ENCODE measurements around the gene PALLD.

PALLD gene

DNA sequence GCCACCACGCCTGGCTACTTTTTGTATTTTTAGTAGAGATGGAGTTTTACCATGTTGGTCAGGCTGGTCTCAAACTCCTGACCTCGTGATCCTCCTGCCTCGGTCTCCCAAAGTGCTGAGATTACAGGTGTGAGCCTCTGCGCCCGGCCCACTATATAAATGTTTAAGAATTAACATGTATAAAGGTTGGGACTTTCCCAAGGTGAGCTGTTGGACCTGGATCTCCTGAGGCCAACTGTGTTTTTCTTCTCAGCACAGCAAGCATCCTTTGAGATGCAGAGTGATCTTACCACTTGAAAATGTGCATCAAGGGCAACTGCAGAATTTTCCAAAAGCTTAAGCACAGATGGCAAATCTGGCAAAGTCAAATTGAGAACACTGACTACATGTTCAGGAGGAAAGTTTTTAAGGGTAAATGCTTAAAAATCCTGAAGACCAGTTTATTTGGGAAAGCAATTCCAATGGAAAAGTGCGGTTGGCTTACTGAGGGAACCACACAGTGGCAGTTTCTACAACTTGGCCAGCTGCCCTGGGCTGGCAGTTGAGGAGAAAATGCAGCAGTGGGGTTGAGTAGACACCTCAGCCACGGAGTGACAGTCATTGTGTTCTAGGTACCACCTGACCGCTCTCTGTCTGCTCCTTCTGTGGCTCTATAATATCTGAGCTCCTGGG is 344.3 kb downstream of the PALLD start:
- DNase-seq: no peak

GRCh38 chr4:168841672-168842019 is 344.8 kb downstream of the PALLD start:
- DNase-seq: no peak

GRCh38 chr4:168842186-168842585 is 345.3 kb downstream of the PALLD start:
- DNase-seq: no peak

- DNase-seq: no peak
Observed at GRCh38 chr4:168843635-168844034, 346.8 kb downstream of the PALLD start.

GRCh38 chr4:168844353-168845049 is 347.6 kb downstream of the PALLD start:
- no peak for DNase-seq

DNA sequence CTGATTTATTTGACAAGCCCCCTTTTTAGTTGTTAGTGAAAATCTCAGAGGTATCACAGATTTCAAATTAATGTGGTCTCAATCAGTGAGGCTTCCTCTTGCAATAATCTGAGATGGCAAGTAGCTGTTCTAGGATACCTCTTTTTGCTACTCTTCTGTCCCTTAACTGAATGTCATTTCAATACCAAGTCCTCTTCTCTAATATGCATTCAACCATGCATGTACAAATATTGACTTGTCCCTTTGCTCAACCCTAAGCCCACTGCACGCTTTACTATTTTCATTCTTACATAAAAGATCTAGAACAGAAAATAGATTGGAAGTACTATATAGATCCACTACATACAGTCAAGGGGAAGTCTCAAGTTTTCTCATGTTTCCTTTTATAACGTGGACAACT is 349.0 kb downstream of the PALLD start:
- DNase-seq: no peak

GRCh38 chr4:168846414-168846813 is 349.6 kb downstream of the PALLD start:
- no peak for DNase-seq

DNA sequence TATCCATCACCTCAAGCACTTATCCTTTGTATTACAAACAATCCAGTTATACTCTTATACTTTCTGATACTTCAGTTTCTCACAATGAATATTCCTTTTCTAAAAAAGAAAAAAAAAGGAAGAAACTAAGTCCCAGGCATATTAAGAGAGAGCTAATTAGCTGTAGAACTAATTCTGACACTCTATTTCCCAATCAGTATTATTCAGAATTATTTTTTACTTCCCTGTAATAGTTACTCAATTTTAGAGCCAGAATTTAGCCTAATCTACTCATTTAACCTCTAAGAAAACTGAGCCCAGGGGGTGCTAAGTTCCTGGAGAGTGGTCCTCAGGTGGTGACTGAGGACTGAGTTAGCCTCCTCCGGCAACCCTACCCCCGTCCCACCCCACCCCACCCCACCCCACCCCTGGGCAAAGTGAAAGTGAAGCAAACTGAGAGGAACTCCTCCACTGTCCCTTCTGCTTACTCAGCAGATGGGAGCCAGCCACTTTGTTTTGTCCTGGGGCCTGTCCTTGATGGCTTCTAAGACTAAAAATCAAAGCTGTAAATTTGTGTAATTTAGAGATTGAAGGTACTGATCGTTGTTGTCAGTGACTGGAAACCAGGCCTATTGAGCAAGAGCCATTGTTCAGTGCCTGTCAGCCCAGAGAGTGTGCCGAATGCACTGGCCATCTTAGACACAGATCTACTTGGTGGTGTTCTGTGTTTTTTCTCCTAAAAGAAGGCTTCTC is 351.1 kb downstream of the PALLD start:
- no peak for DNase-seq

- no peak for DNase-seq
Observed at GRCh38 chr4:168849030-168849675, 352.3 kb downstream of the PALLD start.

GRCh38 chr4:168849997-168850396 is 353.1 kb downstream of the PALLD start:
- no peak for DNase-seq

DNA sequence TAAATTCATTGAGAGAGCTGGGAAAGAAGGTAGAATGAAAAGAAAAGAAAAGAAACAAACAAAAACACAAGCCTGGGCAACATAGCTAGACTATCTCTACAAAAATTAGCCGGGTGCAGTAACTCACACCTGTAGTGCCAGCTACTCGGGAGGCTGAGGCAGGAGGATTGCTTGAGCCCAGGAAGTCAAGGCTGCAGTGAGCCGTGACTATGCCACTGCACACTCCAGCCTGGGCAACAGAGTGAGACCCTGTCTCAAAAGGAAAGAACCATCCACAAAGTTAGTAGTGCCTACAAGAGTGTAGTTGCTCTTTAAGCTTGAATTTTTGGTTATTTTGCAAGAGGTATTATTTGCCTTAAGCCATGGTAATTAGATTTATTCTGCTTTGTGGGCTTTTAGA is 355.5 kb downstream of the PALLD start:
- no peak for DNase-seq

GRCh38 chr4:168852933-168853713 is 356.3 kb downstream of the PALLD start:
- DNase-seq: no peak

GRCh38 chr4:168853770-168854169 is 356.9 kb downstream of the PALLD start:
- no peak for DNase-seq

- no peak for DNase-seq
Observed at GRCh38 chr4:168854350-168854921, 357.6 kb downstream of the PALLD start.

DNA sequence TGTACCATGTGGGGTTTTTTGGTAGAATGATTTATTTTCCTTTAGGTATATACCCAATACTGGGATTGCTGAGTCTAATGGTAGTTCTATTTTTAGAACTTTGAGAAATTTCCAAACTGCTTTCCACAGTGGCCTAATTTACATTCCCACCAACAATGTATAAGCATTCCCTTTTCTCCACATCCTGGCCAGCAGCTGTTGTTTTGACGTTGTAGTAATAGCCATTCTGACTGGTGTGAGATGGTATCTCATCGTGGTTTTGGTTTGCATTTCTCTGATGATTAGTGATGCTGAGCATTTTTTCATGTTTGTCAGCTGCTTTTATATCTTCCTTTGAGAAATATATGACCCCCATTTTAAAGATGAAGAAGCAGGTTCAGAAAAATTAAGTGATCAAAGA is 359.5 kb downstream of the PALLD start:
- no peak for DNase-seq

DNA sequence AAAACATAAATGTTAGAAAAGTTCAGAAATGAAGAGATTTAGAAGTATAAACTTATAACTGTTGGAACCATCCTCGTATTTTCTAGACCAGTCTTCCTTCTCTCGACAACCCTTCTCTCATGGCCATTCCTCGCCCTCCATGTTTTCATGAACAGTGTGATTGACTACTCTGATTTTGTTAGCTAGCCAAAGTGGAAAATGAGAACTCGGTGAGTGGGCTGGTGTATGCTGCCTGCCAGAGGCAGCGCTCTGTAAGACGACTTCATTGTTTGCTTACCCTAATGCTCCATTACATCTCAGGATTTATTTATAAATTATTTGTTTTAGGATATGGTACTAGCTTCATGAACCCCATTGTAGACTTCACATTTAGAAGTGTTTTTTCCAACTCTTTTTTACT is 360.2 kb downstream of the PALLD start:
- no peak for DNase-seq

- no peak for DNase-seq
Observed at GRCh38 chr4:168857546-168858314, 360.9 kb downstream of the PALLD start.

- DNase-seq: no peak
Observed at GRCh38 chr4:168859100-168859499, 362.2 kb downstream of the PALLD start.

DNA sequence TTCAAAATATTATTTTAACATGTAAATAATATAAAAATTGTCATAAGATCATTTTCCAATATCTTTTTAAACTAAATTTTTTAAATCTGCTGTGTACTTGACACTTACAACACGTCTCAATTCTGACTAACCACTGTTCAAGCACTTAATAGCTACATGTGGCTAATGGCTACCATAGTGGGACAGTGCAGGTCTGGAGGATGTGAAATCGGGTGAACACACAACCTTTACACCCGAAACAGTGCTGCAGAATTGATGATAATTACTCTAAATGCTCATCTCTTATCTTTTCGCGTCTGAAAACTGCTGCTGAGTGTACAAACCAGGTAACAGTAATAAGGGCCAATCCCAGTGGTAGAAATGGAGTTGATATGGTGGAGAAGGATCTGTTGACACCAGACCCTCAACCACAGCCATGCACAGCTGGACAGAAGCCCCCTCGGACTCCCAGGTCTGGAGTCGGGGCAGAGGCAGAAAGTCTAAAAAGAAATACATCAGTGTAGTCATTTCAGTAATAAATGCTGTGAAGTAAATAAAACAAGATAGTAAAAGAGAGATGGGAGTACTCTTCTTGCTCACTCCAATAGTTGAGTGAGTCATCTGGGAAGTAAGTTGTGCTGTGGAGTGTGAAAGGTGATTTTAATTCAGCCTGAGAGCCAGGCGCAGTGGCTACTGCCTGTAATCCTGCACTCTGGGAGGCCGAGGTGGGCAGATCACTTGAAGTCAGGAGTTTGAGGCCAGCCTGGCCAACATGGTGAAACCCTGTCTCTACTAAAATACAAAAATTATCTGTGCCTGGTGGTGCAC is 363.2 kb downstream of the PALLD start:
- no peak for DNase-seq

DNA sequence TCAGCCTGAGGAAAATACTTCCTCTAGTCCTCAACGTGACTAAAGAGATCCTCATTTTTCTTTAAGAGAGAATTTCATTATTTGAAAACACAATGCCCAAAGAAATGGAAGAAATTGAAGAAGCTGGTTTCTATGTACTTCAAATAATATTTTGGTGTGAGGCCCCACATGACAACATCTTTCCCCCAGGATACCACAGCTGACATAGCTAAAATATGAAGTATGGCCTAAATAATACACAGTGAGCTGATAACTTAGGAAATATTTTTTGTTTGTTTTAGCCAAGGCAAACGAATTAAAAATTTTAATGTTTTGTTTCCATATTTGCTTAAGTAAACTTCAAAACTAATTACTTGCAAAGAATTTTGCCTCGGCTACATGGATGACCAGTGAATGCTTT is 364.0 kb downstream of the PALLD start:
- no peak for DNase-seq
